Umbilical cord (tissue), 2 donors: Measurements from ENCODE around the gene OR8K1. TPM values are rescaled to one million over a fixed set of nuclear protein-coding genes. Genes with fewer than 3 reads are reported as not detected.

Experiments
- DNase-seq: peaks from one replicate; pipeline ENCODE4 v3.0.0-alpha.2; 2015; ENCODE audit warnings: low spot score
- total RNA-seq: library from RNA; depleted of rRNA; stranded (reverse); fragments of >200 nt; gene quantifications from one replicate; pipeline ENCODE4 v1.2.3, GENCODE V29; 2014; ENCODE audit warnings: low replicate concordance; ENCODE audit not compliant: insufficient read depth

The OR8K1 gene
- 4.6 TPM for total RNA-seq

GRCh38 chr11:56345739-56346138, at the start of gene OR8K1:
OR8K1 (plus strand) TSS chr11:56346039; CDS start chr11:56346039, 0 bp downstream.
- DNase-seq = no peak

GRCh38 chr11:56296898-56297297, 48.9 kb upstream of the OR8K1 start:
- DNase-seq = no peak

GRCh38 chr11:56307836-56308235, 38.0 kb upstream of the OR8K1 start:
- no peak for DNase-seq

- DNase-seq = no peak
Observed at GRCh38 chr11:56314844-56315243, 31.0 kb upstream of the OR8K1 start, which contains the start of gene OR8K3. OR8K3 (plus strand) TSS chr11:56315144; CDS start chr11:56318307, 3,163 bp downstream.

- DNase-seq = no peak
Observed at GRCh38 chr11:56331861-56332491, 13.9 kb upstream of the OR8K1 start.

GRCh38 chr11:56333156-56333555, 12.7 kb upstream of the OR8K1 start:
- DNase-seq = peak; percentile 1

- DNase-seq = no peak
Observed at GRCh38 chr11:56340289-56340688, 5.5 kb upstream of the OR8K1 start.

- no peak for DNase-seq
Observed at GRCh38 chr11:56353991-56354390, 8.2 kb downstream of the OR8K1 start, which contains the start of gene OR8J1. OR8J1 (plus strand) TSS chr11:56354291; CDS start chr11:56360247, 5,956 bp downstream.

GRCh38 chr11:56375324-56375723, 29.5 kb downstream of the OR8K1 start, which contains the start of gene OR8U1:
OR8U1 (plus strand) TSS chr11:56375624; CDS start chr11:56375624, 0 bp downstream.
- no peak for DNase-seq

- DNase-seq = no peak
Observed at GRCh38 chr11:56380120-56380519, 34.3 kb downstream of the OR8K1 start.

- DNase-seq = no peak
Observed at GRCh38 chr11:56394381-56394780, 48.5 kb downstream of the OR8K1 start.

GRCh38 chr11:56396047-56396446, 50.2 kb downstream of the OR8K1 start:
- DNase-seq = no peak

Other genes with a start within 250 kb of the OR8K1 start
- gene OR8H2, start 242.4 kb upstream of the OR8K1 start, total RNA-seq = 3.9 TPM
- 2.2 TPM for gene OR8H3, start 223.7 kb upstream of the OR8K1 start, total RNA-seq
- 2.9 TPM for gene OR8J3, start 205.8 kb upstream of the OR8K1 start, total RNA-seq
- gene OR8K5, start 185.7 kb upstream of the OR8K1 start, total RNA-seq = 6.0 TPM
- 1.4 TPM for gene OR5J2, start 169.4 kb upstream of the OR8K1 start, total RNA-seq
- gene OR5T2, start 111.8 kb upstream of the OR8K1 start, total RNA-seq = 4.3 TPM
- gene OR5T3, start 93.8 kb upstream of the OR8K1 start, total RNA-seq = 8.9 TPM
- 5.1 TPM for gene OR5T1, start 71.9 kb upstream of the OR8K1 start, total RNA-seq
- gene OR8H1, start 53.8 kb upstream of the OR8K1 start, total RNA-seq = 7.9 TPM
- 6.0 TPM for gene OR8K3, start 30.9 kb upstream of the OR8K1 start, total RNA-seq
- gene OR8J1, start 8.3 kb downstream of the OR8K1 start, total RNA-seq = 2.4 TPM
- gene OR8U1, start 29.6 kb downstream of the OR8K1 start, total RNA-seq = 3.6 TPM
- gene OR5AL1, start 66.7 kb downstream of the OR8K1 start, total RNA-seq = not detected
- gene OR5M3, start 127.3 kb downstream of the OR8K1 start, total RNA-seq = 5.8 TPM
- gene OR5M8, start 145.3 kb downstream of the OR8K1 start, total RNA-seq = not detected
- not detected for gene OR5M11, start 197.2 kb downstream of the OR8K1 start, total RNA-seq
- not detected for gene OR5M10, start 231.7 kb downstream of the OR8K1 start, total RNA-seq